Activated CD8-positive, alpha-beta T cell treated with anti-CD3 and anti-CD28 coated beads for 36 hours (primary cell): ENCODE results near the gene PMPCA. TPM values are rescaled to one million over a fixed set of nuclear protein-coding genes. Genes with fewer than 3 reads are reported as not detected.
"Not testable (repeated sequence)": the region's sequence is repeated elsewhere in the genome, so short reads cannot be mapped to it uniquely, and the experiment has no call there.

Source experiments
- ATAC-seq: fragments of 200-7000 bp; cut with Tn5 transposase; one replicate; pipeline ENCODE4 v1.10.0; 2021; ENCODE audit warnings: mild to moderate bottlenecking, moderate library complexity
- CTCF ChIA-PET: fragments of 350-600 bp; sonication (Branson Sonifier 250); formaldehyde crosslinking; loops from one replicate; lab custom pipeline; 2021; ENCODE audit warnings: antibody characterized with exemption; lab: Charles Lee
- POLR2A ChIA-PET: fragments of 350-600 bp; sonication (Branson Sonifier 250); formaldehyde crosslinking; loops from one replicate; lab custom pipeline; 2021; ENCODE audit warnings: antibody characterized with exemption; lab: Charles Lee
- DNase-seq: peaks from one replicate; pipeline ENCODE4 v3.0.0-alpha.2; 2020
- H3K27ac Mint-ChIP-seq: one replicate; pipeline ENCODE4 v1.8.0; 2021; ENCODE audit warnings: mild to moderate bottlenecking, mixed read lengths
- H3K27me3 Mint-ChIP-seq: one replicate; pipeline ENCODE4 v1.8.0; 2021; ENCODE audit warnings: mixed read lengths
- H3K36me3 Mint-ChIP-seq: one replicate; pipeline ENCODE4 v1.8.0; 2021; ENCODE audit warnings: low read depth, mixed read lengths
- H3K4me1 Mint-ChIP-seq: one replicate; pipeline ENCODE4 v1.8.0; 2021; ENCODE audit warnings: low read depth, mixed read lengths
- H3K4me3 Mint-ChIP-seq: one replicate; pipeline ENCODE4 v1.8.0; 2021; ENCODE audit warnings: mild to moderate bottlenecking, moderate library complexity, mixed read lengths
- H3K9me3 Mint-ChIP-seq: one replicate; pipeline ENCODE4 v1.8.0; 2021; ENCODE audit warnings: mixed read lengths
- intact Hi-C: fragments of 100-400 bp; cut with micrococcal nuclease; formaldehyde crosslinking; loops from one replicate; pipeline ENCODE4 v1.10.0; 2022
- total RNA-seq, 2 experiments: library from RNA; stranded (reverse); gene quantifications; one replicate each; pipeline ENCODE4 v1.2.3, GENCODE V29; 2021
- TF ChIP-seq, protein P1 (sequence below): fragments of 200-600 bp; IDR thresholded peaks from one replicate; pipeline ENCODE4 v1.8.0; 2022; ENCODE audit warnings: antibody characterized with exemption, mild to moderate bottlenecking

PMPCA gene
- total RNA-seq, 2 experiments from 2014 or later: 128 to 140 TPM

DNA sequence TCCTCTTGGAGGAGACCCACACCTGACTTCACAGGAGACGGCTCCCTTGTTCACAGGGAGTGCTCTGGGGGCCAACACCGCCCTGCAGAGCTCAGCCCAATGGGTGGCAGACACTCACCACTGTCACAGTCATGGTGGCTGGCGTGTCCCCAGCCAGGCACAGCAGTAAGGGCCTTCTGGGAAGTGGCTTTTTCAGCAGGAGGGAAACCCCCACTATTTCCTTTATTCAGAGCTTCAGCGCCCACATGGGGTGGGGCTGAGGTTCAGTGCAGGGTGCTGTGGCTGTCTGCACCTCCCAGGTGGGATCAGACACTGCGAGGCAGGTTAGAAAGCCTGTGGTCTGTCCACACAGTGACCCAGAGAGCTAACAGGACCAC lies 6.9 kb upstream of the PMPCA start:
- DNase-seq: peak; percentile 92
- CTCF ChIA-PET: interaction anchor here (0.7 to 2.4 kb wide), 3 partner anchors 10 to 91 kb away, joined by 3 to 5 read pairs (median 4); no protein-coding TSS in a partner anchor
- H3K27me3 Mint-ChIP-seq: no peaks in the 10 kb centered on the region
- POLR2A ChIA-PET: interaction anchor here (0.7 to 1.1 kb wide), 6 partner anchors 12 to 135 kb away, joined by 3 to 4 read pairs (median 3); partner anchors contain the start of gene DNLZ
- intact Hi-C loops: loop anchor here (10.0 kb wide), 1 partner anchor 89 kb away; no protein-coding TSS in a partner anchor
- peaks cover 58% of the 10 kb centered on the region for H3K36me3 Mint-ChIP-seq
- H3K4me1 Mint-ChIP-seq: peaks cover 61% of the 10 kb centered on the region
- peak overlapping the region; percentile 63 for H3K4me3 Mint-ChIP-seq
- H3K27ac Mint-ChIP-seq: peak overlapping the region; percentile 90
- peak; percentile 83 for ATAC-seq
- H3K9me3 Mint-ChIP-seq: no peaks in the 10 kb centered on the region
- TF ChIP-seq, protein P1, sequence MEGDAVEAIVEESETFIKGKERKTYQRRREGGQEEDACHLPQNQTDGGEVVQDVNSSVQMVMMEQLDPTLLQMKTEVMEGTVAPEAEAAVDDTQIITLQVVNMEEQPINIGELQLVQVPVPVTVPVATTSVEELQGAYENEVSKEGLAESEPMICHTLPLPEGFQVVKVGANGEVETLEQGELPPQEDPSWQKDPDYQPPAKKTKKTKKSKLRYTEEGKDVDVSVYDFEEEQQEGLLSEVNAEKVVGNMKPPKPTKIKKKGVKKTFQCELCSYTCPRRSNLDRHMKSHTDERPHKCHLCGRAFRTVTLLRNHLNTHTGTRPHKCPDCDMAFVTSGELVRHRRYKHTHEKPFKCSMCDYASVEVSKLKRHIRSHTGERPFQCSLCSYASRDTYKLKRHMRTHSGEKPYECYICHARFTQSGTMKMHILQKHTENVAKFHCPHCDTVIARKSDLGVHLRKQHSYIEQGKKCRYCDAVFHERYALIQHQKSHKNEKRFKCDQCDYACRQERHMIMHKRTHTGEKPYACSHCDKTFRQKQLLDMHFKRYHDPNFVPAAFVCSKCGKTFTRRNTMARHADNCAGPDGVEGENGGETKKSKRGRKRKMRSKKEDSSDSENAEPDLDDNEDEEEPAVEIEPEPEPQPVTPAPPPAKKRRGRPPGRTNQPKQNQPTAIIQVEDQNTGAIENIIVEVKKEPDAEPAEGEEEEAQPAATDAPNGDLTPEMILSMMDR: no peak

DNA sequence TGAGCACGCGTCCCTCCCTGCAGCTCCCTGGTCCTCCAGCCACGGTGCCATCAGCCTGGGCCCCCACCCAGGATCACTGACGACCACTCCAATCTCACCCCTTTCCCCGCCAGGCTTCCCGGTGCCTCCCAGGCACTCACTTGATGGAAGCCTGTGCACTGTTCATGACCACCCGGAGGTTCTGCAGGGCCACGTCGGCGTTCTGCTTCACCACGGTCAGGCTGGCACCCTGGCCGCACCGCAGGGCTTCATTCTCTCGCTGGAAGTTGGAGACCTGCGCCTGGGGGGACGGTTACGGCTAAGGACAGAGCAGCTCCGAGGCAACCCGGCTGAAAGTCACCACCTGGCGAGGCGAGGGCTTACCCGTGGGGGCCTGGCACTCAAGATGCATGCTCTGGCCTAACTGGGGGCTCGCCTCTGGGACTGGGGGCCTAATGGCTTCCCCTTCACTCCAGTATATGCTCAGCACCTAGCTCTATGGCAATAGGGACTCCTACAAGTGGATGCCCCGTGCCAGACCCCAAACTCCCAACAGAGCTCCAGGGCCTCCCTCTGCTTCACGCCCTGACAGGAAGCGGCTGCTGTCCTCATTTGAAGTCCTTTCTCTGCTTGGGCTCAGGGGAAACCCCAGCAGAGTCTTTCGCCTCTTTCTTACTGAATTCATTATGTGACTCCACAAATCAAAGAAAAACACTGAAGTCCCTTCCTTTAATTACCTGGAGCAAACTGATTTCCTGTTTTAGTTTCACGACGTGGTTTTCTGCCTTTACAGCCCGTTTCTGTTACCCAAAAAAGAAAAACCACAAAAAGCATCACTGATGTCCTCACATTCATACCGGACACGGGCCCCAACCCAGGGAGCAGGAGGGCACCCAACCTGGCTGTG lies 6.3 kb upstream of the PMPCA start:
- Mint-ChIP-seq H3K4me1 (peaks cover 60% of the 10 kb centered on the region), H3K4me3 (peak overlapping the region; percentile 63), H3K27ac (peak overlapping the region; percentile 90), H3K9me3 (no peaks in the 10 kb centered on the region), H3K27me3 (no peaks in the 10 kb centered on the region), H3K36me3 (peaks cover 58% of the 10 kb centered on the region)
- TF ChIP-seq, protein P1: no peak
- ChIA-PET POLR2A (interaction anchor here (0.6 to 1.1 kb wide), 6 partner anchors 9 to 134 kb away, joined by 3 to 4 read pairs (median 3); partner anchors contain the start of gene DNLZ), CTCF (interaction anchor here (1.6 kb wide), 1 partner anchor 10 kb away, joined by 4 read pairs; no protein-coding TSS in a partner anchor)
- intact Hi-C loops: loop anchor here (10.0 kb wide), 1 partner anchor 89 kb away; no protein-coding TSS in a partner anchor
- peak; percentile 81 for DNase-seq
- peak; percentile 51 for ATAC-seq

DNA sequence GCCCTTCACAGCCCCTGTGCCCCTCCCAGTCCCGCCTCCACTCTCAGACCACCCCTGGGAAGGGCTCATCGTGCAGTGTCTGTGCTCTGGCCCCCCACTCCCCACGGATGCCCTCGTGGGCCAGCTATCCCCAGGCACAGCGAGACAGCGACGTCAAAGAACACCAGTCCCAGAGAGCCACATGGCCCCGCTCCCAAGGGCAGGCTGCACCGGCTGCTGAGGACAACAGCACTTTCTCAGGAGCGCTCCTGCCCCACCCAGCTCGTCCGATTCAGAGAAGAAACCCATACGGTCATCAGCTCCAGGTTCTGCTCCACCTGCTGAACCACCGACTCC lies 5.7 kb upstream of the PMPCA start:
- ATAC-seq: no peak
- Mint-ChIP-seq H3K4me1 (peaks cover 64% of the 10 kb centered on the region), H3K27ac (peak overlapping the region; percentile 90), H3K9me3 (no peaks in the 10 kb centered on the region), H3K4me3 (peak overlapping the region; percentile 63), H3K36me3 (peaks cover 62% of the 10 kb centered on the region), H3K27me3 (no peaks in the 10 kb centered on the region)
- ChIA-PET POLR2A (interaction anchor here (1.0 kb wide), 1 partner anchor 8 kb away, joined by 3 read pairs; no protein-coding TSS in a partner anchor), CTCF (no interaction called here)
- intact Hi-C loops: loop anchor here (10.0 kb wide), 1 partner anchor 90 kb away; no protein-coding TSS in a partner anchor
- DNase-seq: no peak
- TF ChIP-seq, protein P1: no peak

- CTCF ChIA-PET: no interaction called here
- Mint-ChIP-seq H3K4me3 (no peak overlapping the region), H3K9me3 (no peaks in the 10 kb centered on the region), H3K36me3 (peaks cover 64% of the 10 kb centered on the region), H3K27me3 (no peaks in the 10 kb centered on the region), H3K27ac (peak overlapping the region; percentile 32), H3K4me1 (peaks cover 66% of the 10 kb centered on the region)
- TF ChIP-seq, protein P1: no peak
- ATAC-seq (no peak), DNase-seq (no peak)
- POLR2A ChIA-PET: interaction anchor here (1.0 kb wide), 1 partner anchor 9 kb away, joined by 3 read pairs; no protein-coding TSS in a partner anchor
- intact Hi-C loops: loop anchor here (10.0 kb wide), 1 partner anchor 91 kb away; no protein-coding TSS in a partner anchor
These were observed 5.0 kb upstream of the PMPCA start for GRCh38 chr9:136405481-136405880.

DNA sequence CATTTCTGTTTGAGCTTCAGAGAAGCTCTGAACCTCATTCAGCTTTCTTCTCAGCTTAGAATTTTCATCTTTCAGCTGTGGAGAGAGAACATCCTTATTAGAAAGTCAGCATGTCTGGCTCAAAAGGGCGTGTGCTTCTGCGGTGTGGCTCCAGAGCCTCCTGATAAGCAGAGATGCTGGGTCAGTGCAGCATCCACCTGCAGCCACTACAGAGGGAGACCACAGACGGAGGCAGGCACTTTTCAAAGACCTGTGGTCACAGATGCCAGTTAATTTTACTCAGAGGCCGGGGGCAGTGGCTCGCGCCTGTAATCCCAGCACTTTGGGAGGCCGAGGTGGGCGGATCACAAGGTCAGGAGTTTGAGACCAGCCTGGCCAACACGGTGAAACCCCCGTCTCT lies 4.6 kb upstream of the PMPCA start:
- intact Hi-C loops: loop anchor here (10.0 kb wide), 1 partner anchor 91 kb away; no protein-coding TSS in a partner anchor
- H3K9me3 Mint-ChIP-seq, CTCF ChIA-PET, ATAC-seq, H3K4me3 Mint-ChIP-seq, DNase-seq, H3K27me3 Mint-ChIP-seq: not testable (repeated sequence)
- Mint-ChIP-seq H3K27ac (peak overlapping the region; percentile 32), H3K4me1 (peaks cover 64% of the 10 kb centered on the region), H3K36me3 (peaks cover 63% of the 10 kb centered on the region)
- POLR2A ChIA-PET: interaction anchor here (1.0 kb wide), 1 partner anchor 10 kb away, joined by 3 read pairs; no protein-coding TSS in a partner anchor

GRCh38 chr9:136407061-136407460 lies 3.4 kb upstream of the PMPCA start:
- H3K9me3 Mint-ChIP-seq, POLR2A ChIA-PET, DNase-seq, H3K27ac Mint-ChIP-seq, CTCF ChIA-PET, ATAC-seq, H3K4me3 Mint-ChIP-seq, H3K27me3 Mint-ChIP-seq: not testable (repeated sequence)
- Mint-ChIP-seq H3K4me1 (peaks cover 71% of the 10 kb centered on the region), H3K36me3 (peaks cover 66% of the 10 kb centered on the region)
- intact Hi-C loops: loop anchor here (10.0 kb wide), 1 partner anchor 92 kb away; no protein-coding TSS in a partner anchor
